ENCODE measurements around the gene NDE1. TPM values are rescaled to one million over a fixed set of nuclear protein-coding genes. Genes with fewer than 3 reads are reported as not detected.

The NDE1 gene
- total and polyA plus RNA-seq, 2 donors (not counting 3 experiments of a cell fraction or from before 2014, with no cell fraction given) = 28.0 to 90.2 TPM

- FAIRE-seq (peak; percentile 46), DNase-seq (ENCODE audit: low read depth, low spot score) (peak; percentile 83)
- ChIA-PET CTCF (interaction anchor here (1.0 to 2.3 kb wide), 4 partner anchors 15 to 52 kb away, joined by 3 to 23 read pairs (median 3); no protein-coding TSS in a partner anchor), POLR2A (no interaction called here)
- no peak overlapping the region for H3K9ac ChIP-seq (replicated peaks; ENCODE audit: extremely low read depth, insufficient read depth, low read length)
- dilution Hi-C loops (cut with MboI; ENCODE audit: extremely low pct_ligation_motif_present, low sequenced_read_pairs) = no loop called here
- TF ChIP-seq GATA2 (IDR thresholded peaks at IDR 0.05; ENCODE audit: insufficient read depth, insufficient read length, low read depth, low read length) = no peak
- TF ChIP-seq FOS (IDR thresholded peaks at IDR 0.05; ENCODE audit: borderline replicate concordance, insufficient read depth, low read length) = no peak
- TF ChIP-seq CTCF (IDR thresholded peaks at IDR 0.05; ENCODE audit: extremely low read depth in 1 of 2, insufficient read depth in 1 of 2, low read depth in 1 of 2, low read length in 2 of 2) = no peak
- TF ChIP-seq MYC (IDR thresholded peaks at IDR 0.05; ENCODE audit: low read depth, low read length) = no peak
- TF ChIP-seq EZH2 (IDR thresholded peaks at IDR 0.05; ENCODE audit: borderline replicate concordance, low read depth, low read length, severe bottlenecking) = no peak
- TF ChIP-seq POLR2AphosphoS5 (IDR thresholded peaks at IDR 0.05; ENCODE audit: insufficient read depth, low read depth, low read length) = no peak
- TF ChIP-seq POLR2A (IDR thresholded peaks at IDR 0.05; ENCODE audit: low read depth, low read length) = no peak
- no peak for TF ChIP-seq MAX (IDR thresholded peaks at IDR 0.05; ENCODE audit: insufficient read depth, insufficient read length)
- TF ChIP-seq JUN (IDR thresholded peaks at IDR 0.05; ENCODE audit: borderline replicate concordance, insufficient read depth, insufficient read length, low read depth) = no peak
- H3K9me1 ChIP-seq (replicated peaks; ENCODE audit: control insufficient read depth, extremely low read depth, insufficient read depth, low read length) = no peaks in the 10 kb centered on the region
- BruUV-seq (replicated peaks) = no TSS peak
- no peaks in the 10 kb centered on the region for H3K9me3 ChIP-seq (replicated peaks; ENCODE audit: control insufficient read depth, insufficient read depth, low read length)
- no peaks in the 10 kb centered on the region for H3K36me3 ChIP-seq (ENCODE audit: control insufficient read depth in 2 of 2, extremely low read depth in 1 of 2, insufficient read depth in 2 of 2, low read length in 2 of 2)
- H3K4me1 ChIP-seq (ENCODE audit: control insufficient read depth, extremely low read depth, insufficient read depth, low read length) = no peaks in the 10 kb centered on the region
- no peak overlapping the region for H3K27ac ChIP-seq (ENCODE audit: insufficient read depth, low read depth, low read length)
- no peak overlapping the region for H2AFZ ChIP-seq (ENCODE audit: low read depth, low read length)
- H3K27me3 ChIP-seq (ENCODE audit: control insufficient read depth in 2 of 2, insufficient read depth in 2 of 2, low read length in 2 of 2) = peaks cover 3 to 5% of the 10 kb centered on the region in 2 experiments
- intact Hi-C loops (cut with micrococcal nuclease) = no loop called here
- no peak overlapping the region for H3K4me2 ChIP-seq (ENCODE audit: insufficient read depth, low read length)
- H3K4me3 ChIP-seq (replicated peaks in 1 of 3; ENCODE audit: insufficient read depth in 1 of 3, low read depth in 1 of 3, low read length in 3 of 3) = no peak overlapping the region
- no peaks in the 10 kb centered on the region for H3K79me2 ChIP-seq (ENCODE audit: control insufficient read depth, insufficient read depth, low read length)
- H4K20me1 ChIP-seq (replicated peaks; ENCODE audit: control insufficient read depth, extremely low read depth, insufficient read depth, low read length) = no peaks in the 10 kb centered on the region
Observed at GRCh38 chr16:15770107-15770506, 120.1 kb downstream of the NDE1 start.

All from endothelial cell of umbilical vein (primary cell).